ENCODE measurements around the gene DLK2. TPM values are rescaled to one million over a fixed set of nuclear protein-coding genes. Genes with fewer than 3 reads are reported as not detected.
A peak's percentile ranks its signal among the peaks of the same experiment; 100 is the strongest.

DLK2 gene
- total RNA-seq, 2 donors from 2014 or later: not detected

- Histone ChIP-seq H3K4me3 (no peak overlapping the region), H3K9me3 (no peaks in the 10 kb centered on the region), H3K36me3 (replicated peaks in 1 of 2; ENCODE audit: insufficient read depth in 1 of 2, low read depth in 2 of 2) (peaks cover 0 to 5% of the 10 kb centered on the region in 2 donors), H3K27me3 (no peaks in the 10 kb centered on the region), H3K27ac (no peak overlapping the region), H3K4me1 (peaks cover 20% of the 10 kb centered on the region)
- DNase-seq: no peak
- ATAC-seq: no peak
- WGBS, 2 donors: 71 to 80% methylated on average over 4 of the region's 4 CpGs
- intact Hi-C loops (cut with DNase I): no loop called here
- no peak for TF ChIP-seq POLR2A (IDR thresholded peaks at IDR 0.05)
- no peak for TF ChIP-seq CTCF (IDR thresholded peaks at IDR 0.05)
Measured at GRCh38 chr6:43437700-43438099, 17.6 kb downstream of the DLK2 start.

- TF ChIP-seq POLR2A (IDR thresholded peaks at IDR 0.05) (no peak), CTCF (IDR thresholded peaks at IDR 0.05) (no peak)
Measured at GRCh38 chr6:43436577-43437282, 18.6 kb downstream of the DLK2 start.

GRCh38 chr6:43435682-43436437 lies 19.5 kb downstream of the DLK2 start:
- H3K27me3 ChIP-seq: no peaks in the 10 kb centered on the region
- H3K9me3 ChIP-seq: no peaks in the 10 kb centered on the region
- 63 to 83% methylated on average over 5 to 9 of the region's 9 CpGs for WGBS, 2 donors
- TF ChIP-seq CTCF (IDR thresholded peaks at IDR 0.05): no peak
- TF ChIP-seq POLR2A (IDR thresholded peaks at IDR 0.05): no peak
- H3K4me1 ChIP-seq: peaks cover 20% of the 10 kb centered on the region
- H3K4me3 ChIP-seq: no peak overlapping the region
- intact Hi-C loops (cut with DNase I): no loop called here
- DNase-seq (peak in 1 of 4 donors; percentile 23), ATAC-seq (no peak)
- H3K36me3 ChIP-seq (replicated peaks in 1 of 2; ENCODE audit: insufficient read depth in 1 of 2, low read depth in 2 of 2): peaks cover 0 to 2% of the 10 kb centered on the region in 2 donors
- H3K27ac ChIP-seq: peak overlapping the region in 2 of 4 donors; percentile 55 to 61

More at GRCh38 chr6:43436577-43437282, 18.6 kb downstream of the DLK2 start:
- H3K9me3 ChIP-seq: no peaks in the 10 kb centered on the region
- 41 to 50% methylated on average over 5 of the region's 5 CpGs for WGBS, 2 donors
- peaks cover 0 to 4% of the 10 kb centered on the region in 2 donors for H3K36me3 ChIP-seq (replicated peaks in 1 of 2; ENCODE audit: insufficient read depth in 1 of 2, low read depth in 2 of 2)
- H3K27me3 ChIP-seq: no peaks in the 10 kb centered on the region
- no peak overlapping the region for H3K4me3 ChIP-seq
- intact Hi-C loops (cut with DNase I): no loop called here
- peak overlapping the region in 2 of 4 donors; percentile 55 to 61 for H3K27ac ChIP-seq
- ATAC-seq: peak; percentile 69
- H3K4me1 ChIP-seq: peaks cover 20% of the 10 kb centered on the region
- peak in 3 of 4 donors; percentile 18 to 60 (median 57) for DNase-seq

GRCh38 chr6:43434943-43435342 lies 20.4 kb downstream of the DLK2 start:
- 90 to 91% methylated on average over 4 of the region's 4 CpGs for WGBS, 2 donors
- ATAC-seq: no peak
- Histone ChIP-seq H3K4me3 (no peak overlapping the region), H3K27ac (no peak overlapping the region), H3K27me3 (no peaks in the 10 kb centered on the region), H3K36me3 (replicated peaks in 1 of 2; ENCODE audit: insufficient read depth in 1 of 2, low read depth in 2 of 2) (peaks cover 0 to 2% of the 10 kb centered on the region in 2 donors), H3K9me3 (no peaks in the 10 kb centered on the region), H3K4me1 (peaks cover 23% of the 10 kb centered on the region)
- no peak for DNase-seq
- TF ChIP-seq CTCF (IDR thresholded peaks at IDR 0.05): no peak
- TF ChIP-seq POLR2A (IDR thresholded peaks at IDR 0.05): no peak
- intact Hi-C loops (cut with DNase I): no loop called here

Measured in body of pancreas (tissue), 4 donors.